GM12878 (cell line): ENCODE results near the gene KRTAP5-4. TPM values are rescaled to one million over a fixed set of nuclear protein-coding genes. Genes with fewer than 3 reads are reported as not detected.
"Not testable (repeated sequence)": the region's sequence is repeated elsewhere in the genome, so short reads cannot be mapped to it uniquely, and the experiment has no call there.

Source experiments
- ATAC-seq: fragments of 200-7000 bp; cut with Tn5 transposase; 3 replicates; pipeline ENCODE4 v1.9.1; 2020; ENCODE audit warnings: mild to moderate bottlenecking, moderate library complexity
- BruUV-seq: library from RNA; stranded (reverse); fragments of 400-500 nt; replicated peaks from 2 replicates; lab custom pipeline; 2021; lab: Mats Ljungman, UMichigan
- CTCF ChIA-PET: fragments of 300-600 bp; sonication (Branson Sonifier 250); formaldehyde crosslinking; extraction: SDS; loops from one replicate; lab custom pipeline; 2021; ENCODE audit warnings: inconsistent platforms; lab: Yijun Ruan, JAX
- POLR2A ChIA-PET: fragments of 350-600 bp; formaldehyde crosslinking; extraction: SDS; loops from one replicate; lab custom pipeline; 2021; ENCODE audit warnings: inconsistent platforms; lab: Charles Lee
- RAD21 ChIA-PET: fragments of 300-600 bp; sonication (Branson Sonifier 250); formaldehyde crosslinking; loops from one replicate; lab custom pipeline; 2023; ENCODE audit warnings: antibody characterized with exemption; ENCODE audit not compliant: unreplicated experiment; lab: Charles Lee
- SMC1A ChIA-PET: fragments of 300-600 bp; sonication (Branson Sonifier 250); formaldehyde crosslinking; loops from one replicate; lab custom pipeline; 2023; ENCODE audit not compliant: unreplicated experiment, uncharacterized antibody; lab: Charles Lee
- DNase-seq: peaks from one replicate; pipeline ENCODE4 v3.0.0-alpha.2; 2011; ENCODE audit warnings: low read depth, low spot score
- FAIRE-seq: peaks from 3 replicates; lab custom pipeline; 2011; peaks lifted over from hg19 to GRCh38; lab: Jason Lieb, UNC
- H2AFZ ChIP-seq: 2 replicates; pipeline ENCODE4 v1.6.0; 2011; ENCODE audit warnings: low read depth, low read length, control low read depth; ENCODE audit not compliant: control insufficient read depth
- H3K27ac ChIP-seq: 2 replicates; pipeline ENCODE4 v1.5.1; 2011; ENCODE audit warnings: control low read depth; ENCODE audit not compliant: control insufficient read depth, insufficient read depth
- H3K27me3 ChIP-seq, 2 experiments: replicated peaks in 1 of 2; 2 replicates each; pipeline versions ENCODE4 v1.6.0 to v1.6.1; 2011; ENCODE audit warnings: low read length in 1 of 2; ENCODE audit not compliant: control insufficient read depth in 2 of 2, insufficient read depth in 2 of 2
- H3K36me3 ChIP-seq, 2 experiments: 2 replicates each; pipeline ENCODE4 v1.5.1; 2011; ENCODE audit warnings: low read length in 1 of 2; ENCODE audit not compliant: control insufficient read depth in 2 of 2, insufficient read depth in 2 of 2
- H3K4me1 ChIP-seq: 2 replicates; pipeline ENCODE4 v1.6.1; 2011; ENCODE audit warnings: mild to moderate bottlenecking, low read length, moderate library complexity, mixed read lengths; ENCODE audit not compliant: control insufficient read depth, insufficient read depth
- H3K4me2 ChIP-seq: 2 replicates; pipeline ENCODE4 v1.6.0; 2011; ENCODE audit warnings: control low read depth; ENCODE audit not compliant: control insufficient read depth, insufficient read depth
- H3K4me3 ChIP-seq: fragments of 200-600 bp; sonication (generic); 2 replicates; pipeline ENCODE4 v1.5.1; 2016
- H3K79me2 ChIP-seq: 2 replicates; pipeline ENCODE4 v1.6.0; 2011; ENCODE audit warnings: low read length; ENCODE audit not compliant: control insufficient read depth, insufficient read depth
- H3K9ac ChIP-seq: 2 replicates; pipeline ENCODE4 v1.8.0; 2011; ENCODE audit warnings: low read length, control low read depth, mixed read lengths; ENCODE audit not compliant: control insufficient read depth, insufficient read depth
- H3K9me3 ChIP-seq: replicated peaks from 3 replicates; pipeline ENCODE4 v1.5.1; 2011; ENCODE audit warnings: mild to moderate bottlenecking, low read length; ENCODE audit not compliant: control insufficient read depth, insufficient read depth
- H4K20me1 ChIP-seq: 2 replicates; pipeline ENCODE4 v1.6.0; 2011; ENCODE audit not compliant: control insufficient read depth, insufficient read depth
- FOXK2 ChIP-seq: fragments of 450-650 bp; IDR thresholded peaks from 2 replicates; pipeline ENCODE4 v1.6.1; 2017; ENCODE audit warnings: mild to moderate bottlenecking, moderate library complexity
- PAX5 ChIP-seq: IDR thresholded peaks from 2 replicates; pipeline ENCODE4 v1.6.1; 2011; ENCODE audit warnings: low read depth, low read length, borderline replicate concordance
- SMAD1 ChIP-seq: fragments of 450-650 bp; IDR thresholded peaks from 2 replicates; pipeline ENCODE4 v1.6.1; 2018; ENCODE audit warnings: mild to moderate bottlenecking, low read depth; ENCODE audit not compliant: partially characterized antibody
- SPI1 ChIP-seq: IDR thresholded peaks from 2 replicates; pipeline ENCODE4 v1.6.1; 2011; ENCODE audit warnings: low read depth, mild to moderate bottlenecking, low read length, moderate library complexity, borderline replicate concordance; ENCODE audit not compliant: insufficient read depth
- STAT3 ChIP-seq: IDR thresholded peaks from 2 replicates; pipeline ENCODE4 v1.6.1; 2011; ENCODE audit warnings: low read depth, low read length, improper control_type of control experiment
- WRNIP1 ChIP-seq: IDR thresholded peaks from 2 replicates; pipeline ENCODE4 v1.6.1; 2011; ENCODE audit warnings: low read depth, low read length, improper control_type of control experiment, borderline replicate concordance
- ZNF384 ChIP-seq: IDR thresholded peaks from 2 replicates; pipeline ENCODE4 v1.6.1; 2012; ENCODE audit warnings: low read depth, mild to moderate bottlenecking, low read length, improper control_type of control experiment, borderline replicate concordance
- ZZZ3 ChIP-seq: IDR thresholded peaks from 2 replicates; pipeline ENCODE4 v1.6.1; 2011; ENCODE audit warnings: low read depth; ENCODE audit not compliant: control insufficient read depth, insufficient read length
- WGBS: methylation state at CpG from one replicate; pipeline ENCODE4 v1.1.6; 2016; ENCODE audit warnings: low lambda C conversion rate; ENCODE audit not compliant: insufficient replicate concordance, insufficient coverage; ENCODE audit errors: missing lambda C conversion rate; 5-methylcytosine and 5-hydroxymethylcytosine counted together
- in situ Hi-C: fragments of 300-500 bp; cut with MboI; formaldehyde crosslinking; loops from 9 replicates; pipeline ENCODE4 v1.14.3; 2018; ENCODE audit warnings: mixed read lengths
- intact Hi-C: fragments of 100-400 bp; cut with micrococcal nuclease; formaldehyde crosslinking; loops from one replicate; pipeline ENCODE4 v1.14.2; 2022; ENCODE audit not compliant: unreplicated experiment
- polyA plus RNA-seq, 11 experiments: library from polyadenylated mRNA; depleted of rRNA in 4 of 11; unstranded in 6 of 11; stranded (reverse) in 5 of 11; fragments of >200 nt; fragmentation: Nextera tagmentation in 4 of 11; fragmentation: Illumina TruSeq in 1 of 11; extraction: Ambion mirVana in 4 of 11; extraction: Trizol in 1 of 11; gene quantifications; 1 replicate in 1 of 11; 2 replicates in 10 of 11; pipeline versions ENCODE4 v1.2.1 to v1.2.3, GENCODE V29; 2011 to 2016; ENCODE audit warnings: inconsistent platforms in 2 of 11, missing spikeins in 2 of 11, low read depth in 1 of 11
- total RNA-seq, 4 experiments: library from RNA; depleted of rRNA in 3 of 4; stranded (reverse); fragments of >200 nt in 3 of 4; fragmentation: Illumina TruSeq in 1 of 4; extraction: Trizol in 1 of 4; gene quantifications; 2 replicates each; pipeline versions ENCODE4 v1.2.1 to v1.2.3, GENCODE V29; 2013 to 2021
- TF ChIP-seq, protein P1 (sequence below): fragments of 450-650 bp; IDR thresholded peaks from 2 replicates; pipeline ENCODE4 v1.6.1; 2017; ENCODE audit warnings: borderline replicate concordance
- TF ChIP-seq, protein P2 (sequence below): fragments of 450-650 bp; IDR thresholded peaks from 2 replicates; pipeline ENCODE4 v1.6.1; 2014; ENCODE audit warnings: mild to moderate bottlenecking
- TF ChIP-seq, protein P3 (sequence below), 3 experiments: IDR thresholded peaks in 2 of 3; conservative IDR thresholded peaks in 1 of 3; 2 replicates each; pipeline ENCODE4 v1.5.1; 2011; ENCODE audit warnings: low read depth in 3 of 3, low read length in 3 of 3, mild to moderate bottlenecking in 3 of 3, control low read depth in 2 of 3, moderate library complexity in 2 of 3, inconsistent platforms in 1 of 3, mixed read lengths in 1 of 3; ENCODE audit not compliant: control insufficient read depth in 2 of 3, insufficient read depth in 1 of 3; ENCODE audit errors: extremely low read depth in 1 of 3

KRTAP5-4 gene
- total and polyA plus RNA-seq, 10 of the 15 experiments (the other 5 are each of a cell fraction or from before 2014, with no cell fraction given) = not detected

DNA sequence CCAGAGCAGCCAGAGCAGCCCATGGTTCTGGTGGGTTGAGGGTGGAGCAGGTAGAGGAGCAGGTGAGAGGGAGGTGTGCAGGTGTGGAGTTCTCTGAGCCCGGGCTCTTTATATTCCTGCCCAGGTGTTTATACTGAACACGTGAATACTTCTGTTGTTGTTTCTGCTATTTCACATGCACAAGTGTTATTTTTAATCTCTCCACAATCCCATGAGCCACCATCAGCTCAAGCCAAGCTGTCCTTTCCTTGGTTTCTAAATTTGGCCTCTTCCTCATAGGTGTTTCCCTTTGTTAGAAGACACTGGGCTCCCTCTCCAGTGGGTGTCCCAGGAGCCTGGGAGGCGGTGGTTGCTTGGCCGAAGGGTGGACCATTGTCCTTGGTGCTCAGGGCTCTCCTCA, 13.6 kb downstream of the KRTAP5-4 start, which contains the start of gene KRTAP5-3 (continued):
- TF ChIP-seq, protein P1, sequence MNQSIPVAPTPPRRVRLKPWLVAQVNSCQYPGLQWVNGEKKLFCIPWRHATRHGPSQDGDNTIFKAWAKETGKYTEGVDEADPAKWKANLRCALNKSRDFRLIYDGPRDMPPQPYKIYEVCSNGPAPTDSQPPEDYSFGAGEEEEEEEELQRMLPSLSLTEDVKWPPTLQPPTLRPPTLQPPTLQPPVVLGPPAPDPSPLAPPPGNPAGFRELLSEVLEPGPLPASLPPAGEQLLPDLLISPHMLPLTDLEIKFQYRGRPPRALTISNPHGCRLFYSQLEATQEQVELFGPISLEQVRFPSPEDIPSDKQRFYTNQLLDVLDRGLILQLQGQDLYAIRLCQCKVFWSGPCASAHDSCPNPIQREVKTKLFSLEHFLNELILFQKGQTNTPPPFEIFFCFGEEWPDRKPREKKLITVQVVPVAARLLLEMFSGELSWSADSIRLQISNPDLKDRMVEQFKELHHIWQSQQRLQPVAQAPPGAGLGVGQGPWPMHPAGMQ = no peak
- TF ChIP-seq PAX5 = no peak
- TF ChIP-seq SMAD1 = no peak
- no peak for TF ChIP-seq ZNF384
- no peak for TF ChIP-seq ZZZ3
- TF ChIP-seq, protein P2, sequence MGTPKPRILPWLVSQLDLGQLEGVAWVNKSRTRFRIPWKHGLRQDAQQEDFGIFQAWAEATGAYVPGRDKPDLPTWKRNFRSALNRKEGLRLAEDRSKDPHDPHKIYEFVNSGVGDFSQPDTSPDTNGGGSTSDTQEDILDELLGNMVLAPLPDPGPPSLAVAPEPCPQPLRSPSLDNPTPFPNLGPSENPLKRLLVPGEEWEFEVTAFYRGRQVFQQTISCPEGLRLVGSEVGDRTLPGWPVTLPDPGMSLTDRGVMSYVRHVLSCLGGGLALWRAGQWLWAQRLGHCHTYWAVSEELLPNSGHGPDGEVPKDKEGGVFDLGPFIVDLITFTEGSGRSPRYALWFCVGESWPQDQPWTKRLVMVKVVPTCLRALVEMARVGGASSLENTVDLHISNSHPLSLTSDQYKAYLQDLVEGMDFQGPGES = no peak
- TF ChIP-seq, protein P3, sequence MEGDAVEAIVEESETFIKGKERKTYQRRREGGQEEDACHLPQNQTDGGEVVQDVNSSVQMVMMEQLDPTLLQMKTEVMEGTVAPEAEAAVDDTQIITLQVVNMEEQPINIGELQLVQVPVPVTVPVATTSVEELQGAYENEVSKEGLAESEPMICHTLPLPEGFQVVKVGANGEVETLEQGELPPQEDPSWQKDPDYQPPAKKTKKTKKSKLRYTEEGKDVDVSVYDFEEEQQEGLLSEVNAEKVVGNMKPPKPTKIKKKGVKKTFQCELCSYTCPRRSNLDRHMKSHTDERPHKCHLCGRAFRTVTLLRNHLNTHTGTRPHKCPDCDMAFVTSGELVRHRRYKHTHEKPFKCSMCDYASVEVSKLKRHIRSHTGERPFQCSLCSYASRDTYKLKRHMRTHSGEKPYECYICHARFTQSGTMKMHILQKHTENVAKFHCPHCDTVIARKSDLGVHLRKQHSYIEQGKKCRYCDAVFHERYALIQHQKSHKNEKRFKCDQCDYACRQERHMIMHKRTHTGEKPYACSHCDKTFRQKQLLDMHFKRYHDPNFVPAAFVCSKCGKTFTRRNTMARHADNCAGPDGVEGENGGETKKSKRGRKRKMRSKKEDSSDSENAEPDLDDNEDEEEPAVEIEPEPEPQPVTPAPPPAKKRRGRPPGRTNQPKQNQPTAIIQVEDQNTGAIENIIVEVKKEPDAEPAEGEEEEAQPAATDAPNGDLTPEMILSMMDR (IDR thresholded peaks at IDR 0.05 in 2 of 3, conservative IDR thresholded peaks at IDR 0.05 in 1 of 3; ENCODE audit: control insufficient read depth in 2 of 3, extremely low read depth in 1 of 3, insufficient read depth in 1 of 3, low read depth in 3 of 3, low read length in 3 of 3) = no peak
- TF ChIP-seq SPI1 = no peak
- TF ChIP-seq STAT3 = no peak
- no peak for TF ChIP-seq FOXK2
- TF ChIP-seq WRNIP1 = no peak

DNA sequence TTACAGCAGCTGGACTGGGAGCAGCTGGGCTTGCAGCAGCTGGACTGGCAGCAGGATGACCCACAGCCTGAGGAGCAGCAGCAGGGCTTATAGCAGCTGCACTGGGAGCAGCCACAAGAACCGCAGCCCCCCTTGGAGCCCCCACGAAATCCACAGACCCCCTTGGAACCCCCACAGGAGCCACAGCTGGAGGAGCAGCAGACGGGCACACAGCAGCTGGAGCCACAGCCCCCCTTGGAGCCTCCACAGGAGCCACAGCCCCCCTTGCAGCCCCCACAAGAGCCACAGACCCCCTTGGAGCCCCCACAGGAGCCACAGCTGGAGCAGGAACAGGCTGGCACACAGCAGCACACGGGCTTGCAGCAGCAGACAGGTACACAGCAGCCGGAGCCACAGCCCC, 14.0 kb downstream of the KRTAP5-4 start:
- ChIA-PET POLR2A (interaction anchor here (0.7 kb wide), 1 partner anchor 405 kb away, joined by 3 read pairs; no protein-coding TSS in a partner anchor), RAD21 (interaction anchor here (0.7 kb wide), 1 partner anchor 87 kb away, joined by 3 read pairs; no protein-coding TSS in a partner anchor)
- ATAC-seq, BruUV-seq, H3K36me3 ChIP-seq, H3K4me1 ChIP-seq, H3K79me2 ChIP-seq, SMC1A ChIA-PET, intact Hi-C loops, H4K20me1 ChIP-seq, H3K27me3 ChIP-seq, H3K4me2 ChIP-seq, CTCF ChIA-PET, in situ Hi-C loops, DNase-seq, H3K27ac ChIP-seq, H3K4me3 ChIP-seq, FAIRE-seq, H3K9ac ChIP-seq, H2AFZ ChIP-seq, H3K9me3 ChIP-seq: not testable (repeated sequence)
- 7% methylated on average over 5 of the region's 5 CpGs for WGBS

DNA sequence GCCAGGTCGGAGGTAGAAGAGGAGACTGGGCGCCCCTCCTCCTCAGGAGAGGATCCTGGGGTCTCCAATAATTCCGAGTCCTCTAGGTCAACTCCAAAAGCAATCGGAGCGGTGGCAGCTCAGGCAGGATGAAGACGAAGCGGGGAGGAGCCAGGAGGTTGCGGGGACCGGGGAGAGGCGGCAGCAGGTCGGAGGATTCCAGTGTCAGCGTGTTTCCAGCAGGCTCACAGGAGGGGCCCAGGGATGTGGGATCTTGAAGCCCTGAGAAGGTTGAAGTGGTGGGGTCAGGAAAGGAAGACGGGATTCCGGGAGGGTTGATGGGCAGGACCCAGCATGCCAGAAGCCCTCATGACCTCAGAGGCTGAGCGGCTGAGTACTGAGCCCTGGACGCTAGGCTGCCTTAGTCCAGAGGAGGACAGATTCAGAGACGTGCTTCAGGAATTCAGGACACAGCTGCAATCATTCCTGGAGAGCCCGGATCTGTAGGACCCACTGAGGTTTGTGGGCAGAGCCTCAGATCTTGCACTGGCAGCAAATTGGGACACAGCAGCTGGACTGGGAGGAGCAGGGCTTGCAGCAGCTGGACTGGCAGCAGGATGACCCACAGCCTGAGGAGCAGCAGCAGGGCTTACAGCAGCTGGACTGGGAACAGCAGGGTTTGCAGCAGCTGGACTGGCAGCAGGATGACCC, 14.6 kb downstream of the KRTAP5-4 start:
- H3K4me3 ChIP-seq, H3K36me3 ChIP-seq, H3K27ac ChIP-seq, H2AFZ ChIP-seq, H3K9me3 ChIP-seq, H3K79me2 ChIP-seq, H3K9ac ChIP-seq, ATAC-seq, H3K27me3 ChIP-seq, H3K4me2 ChIP-seq, FAIRE-seq, intact Hi-C loops, in situ Hi-C loops, H3K4me1 ChIP-seq, DNase-seq, SMC1A ChIA-PET, CTCF ChIA-PET, H4K20me1 ChIP-seq, BruUV-seq: not testable (repeated sequence)
- ChIA-PET POLR2A (interaction anchor here (0.7 kb wide), 1 partner anchor 404 kb away, joined by 3 read pairs; no protein-coding TSS in a partner anchor), RAD21 (interaction anchor here (0.7 kb wide), 1 partner anchor 86 kb away, joined by 3 read pairs; no protein-coding TSS in a partner anchor)
- 49% methylated on average over 17 of the region's 18 CpGs for WGBS
